GM23338 (cell line): Measurements from ENCODE around the gene RFC1.

Source experiments
- CREB1 ChIP-seq: fragments of 250-450 bp; sonication (Bioruptor Pico); IDR thresholded peaks from 2 replicates; pipeline ENCODE4 v1.5.0; 2020; ENCODE audit warnings: low read depth, mild to moderate bottlenecking, moderate library complexity
- CTCF ChIP-seq, 2 experiments: fragments of 200-600 bp in 1 of 2; sonication (generic) in 1 of 2; conservative IDR thresholded peaks; 2 replicates each; pipeline versions ENCODE4 v1.5.1 to v1.6.1; 2016 to 2017; ENCODE audit warnings: antibody characterized with exemption in 2 of 2, low read depth in 2 of 2, mild to moderate bottlenecking in 2 of 2, moderate library complexity in 1 of 2
- ETS1 ChIP-seq: IDR thresholded peaks from 2 replicates; pipeline ENCODE4 v1.6.1; 2016; ENCODE audit warnings: antibody characterized with exemption
- EZH2 ChIP-seq: fragments of 200-600 bp; sonication (generic); IDR thresholded peaks from one replicate; pipeline ENCODE4 v1.8.0; 2017; ENCODE audit warnings: antibody characterized with exemption, mild to moderate bottlenecking, low read depth; ENCODE audit not compliant: unreplicated experiment
- EZH2phosphoT487 ChIP-seq: fragments of 200-600 bp; sonication (generic); IDR thresholded peaks from one replicate; pipeline ENCODE4 v1.8.1; 2018; ENCODE audit warnings: antibody characterized with exemption; ENCODE audit not compliant: unreplicated experiment
- JUNB ChIP-seq: IDR thresholded peaks from one replicate; pipeline ENCODE4 v1.6.1; 2016; ENCODE audit warnings: antibody characterized with exemption; ENCODE audit not compliant: unreplicated experiment
- POLR2AphosphoS5 ChIP-seq: IDR thresholded peaks from 2 replicates; pipeline ENCODE4 v1.6.1; 2016; ENCODE audit warnings: antibody characterized with exemption, low read depth
- REST ChIP-seq: IDR thresholded peaks from one replicate; pipeline ENCODE4 v1.6.1; 2018; ENCODE audit warnings: antibody characterized with exemption; ENCODE audit not compliant: unreplicated experiment
- ZNF114 ChIP-seq: fragments of 250-450 bp; sonication (Bioruptor Pico); IDR thresholded peaks from 2 replicates; pipeline ENCODE4 v1.5.0; 2020; ENCODE audit warnings: mild to moderate bottlenecking, moderate library complexity

- no peak for TF ChIP-seq CTCF (conservative IDR thresholded peaks at IDR 0.05; ENCODE audit: low read depth in 2 of 2)
- TF ChIP-seq EZH2 = no peak
- no peak for TF ChIP-seq REST
- TF ChIP-seq POLR2AphosphoS5 = no peak
- no peak for TF ChIP-seq JUNB
- no peak for TF ChIP-seq EZH2phosphoT487
- TF ChIP-seq CREB1 (CRISPR knock-in tag) = no peak
- no peak for TF ChIP-seq ZNF114 (CRISPR knock-in tag)
- TF ChIP-seq ETS1 = no peak
These were observed 40.8 kb upstream of the RFC1 start, which contains the start of gene KLB for GRCh38 chr4:39406763-39407583.
